ENCODE results near the gene CYSLTR2. TPM values are rescaled to one million over a fixed set of nuclear protein-coding genes. Genes with fewer than 3 reads are reported as not detected.

The CYSLTR2 gene
- total RNA-seq, 6 donors from 2014 or later = under 0.01 to 2.0 (median 1.2) TPM

- TF ChIP-seq EP300 (IDR thresholded peaks at IDR 0.05) = no peak
- TF ChIP-seq, protein P1, sequence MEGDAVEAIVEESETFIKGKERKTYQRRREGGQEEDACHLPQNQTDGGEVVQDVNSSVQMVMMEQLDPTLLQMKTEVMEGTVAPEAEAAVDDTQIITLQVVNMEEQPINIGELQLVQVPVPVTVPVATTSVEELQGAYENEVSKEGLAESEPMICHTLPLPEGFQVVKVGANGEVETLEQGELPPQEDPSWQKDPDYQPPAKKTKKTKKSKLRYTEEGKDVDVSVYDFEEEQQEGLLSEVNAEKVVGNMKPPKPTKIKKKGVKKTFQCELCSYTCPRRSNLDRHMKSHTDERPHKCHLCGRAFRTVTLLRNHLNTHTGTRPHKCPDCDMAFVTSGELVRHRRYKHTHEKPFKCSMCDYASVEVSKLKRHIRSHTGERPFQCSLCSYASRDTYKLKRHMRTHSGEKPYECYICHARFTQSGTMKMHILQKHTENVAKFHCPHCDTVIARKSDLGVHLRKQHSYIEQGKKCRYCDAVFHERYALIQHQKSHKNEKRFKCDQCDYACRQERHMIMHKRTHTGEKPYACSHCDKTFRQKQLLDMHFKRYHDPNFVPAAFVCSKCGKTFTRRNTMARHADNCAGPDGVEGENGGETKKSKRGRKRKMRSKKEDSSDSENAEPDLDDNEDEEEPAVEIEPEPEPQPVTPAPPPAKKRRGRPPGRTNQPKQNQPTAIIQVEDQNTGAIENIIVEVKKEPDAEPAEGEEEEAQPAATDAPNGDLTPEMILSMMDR (IDR thresholded peaks at IDR 0.05) = peak; percentile 51 to 58 (median 56)
- H3K27ac ChIP-seq = no peak overlapping the region
- ATAC-seq (ENCODE audit: low FRiP score in 2 of 2) (peak; percentile 71 to 87), DNase-seq (peak; percentile 43 to 86)
- H3K4me1 ChIP-seq = peaks cover 0 to 6% (median 0%) of the 10 kb centered on the region in 4 donors
- H3K27me3 ChIP-seq = no peaks in the 10 kb centered on the region
- 47 to 51% methylated on average over 15 to 16 of the region's 16 CpGs for WGBS, 2 donors
- H3K4me3 ChIP-seq = no peak overlapping the region
- no peaks in the 10 kb centered on the region for H3K36me3 ChIP-seq
- no peaks in the 10 kb centered on the region for H3K9me3 ChIP-seq
Measured at GRCh38 chr13:48731957-48732569, 78.3 kb downstream of the CYSLTR2 start.

DNA sequence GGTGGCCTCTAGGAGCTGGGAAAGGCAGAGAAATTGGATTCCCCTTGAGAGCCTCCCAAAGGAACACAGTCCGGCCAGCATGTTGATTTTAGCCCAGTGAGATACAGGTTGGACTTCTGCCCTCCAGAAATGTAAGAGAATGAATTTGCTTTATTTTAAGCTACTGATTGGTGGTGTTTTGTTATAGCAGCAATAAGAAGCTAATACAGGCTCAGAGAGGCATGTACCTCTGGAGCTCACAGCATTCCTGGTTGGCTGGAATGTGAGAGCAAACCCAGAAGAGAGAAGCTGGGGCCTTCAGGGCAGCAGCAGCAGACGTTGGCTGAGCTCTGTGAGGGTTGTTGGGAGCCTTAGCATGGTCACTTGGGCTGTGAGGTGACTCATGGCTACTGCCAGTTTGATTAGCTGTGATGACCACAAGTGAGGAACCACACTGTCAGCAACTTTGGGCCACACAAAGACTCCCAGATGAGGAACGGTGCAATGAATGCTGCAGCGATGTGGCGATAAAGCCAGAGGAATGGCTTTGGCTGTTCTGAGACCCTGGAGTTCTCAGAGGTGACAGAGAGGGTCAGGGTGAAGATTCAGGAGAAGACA, 80.1 kb downstream of the CYSLTR2 start:
- DNase-seq = peak in 1 of 2 donors; percentile 34
- no peak overlapping the region for H3K27ac ChIP-seq
- no peaks in the 10 kb centered on the region for H3K9me3 ChIP-seq
- TF ChIP-seq POLR2A (IDR thresholded peaks at IDR 0.05) (no peak), POLR2AphosphoS5 (IDR thresholded peaks at IDR 0.05) (no peak), EP300 (IDR thresholded peaks at IDR 0.05) (no peak)
- TF ChIP-seq, protein P1 (IDR thresholded peaks at IDR 0.05) = no peak
- H3K4me3 ChIP-seq = no peak overlapping the region
- peaks cover 0 to 6% (median 0%) of the 10 kb centered on the region in 4 donors for H3K4me1 ChIP-seq
- H3K27me3 ChIP-seq = no peaks in the 10 kb centered on the region
- WGBS, 2 donors = 84 to 94% methylated on average over 5 of the region's 5 CpGs
- no peaks in the 10 kb centered on the region for H3K36me3 ChIP-seq
- ATAC-seq (ENCODE audit: low FRiP score in 2 of 2) = no peak

GRCh38 chr13:48735571-48735970, 81.8 kb downstream of the CYSLTR2 start:
- Histone ChIP-seq H3K27ac (no peak overlapping the region), H3K4me1 (peaks cover 0 to 6% (median 1%) of the 10 kb centered on the region in 4 donors), H3K4me3 (no peak overlapping the region), H3K27me3 (no peaks in the 10 kb centered on the region), H3K36me3 (no peaks in the 10 kb centered on the region), H3K9me3 (no peaks in the 10 kb centered on the region)
- ATAC-seq (ENCODE audit: low FRiP score in 2 of 2) (no peak), DNase-seq (no peak)
- WGBS, 2 donors = 81% methylated on average over 3 of the region's 3 CpGs
- no peak for TF ChIP-seq EP300 (IDR thresholded peaks at IDR 0.05)
- TF ChIP-seq, protein P1 (IDR thresholded peaks at IDR 0.05) = no peak
- no peak for TF ChIP-seq POLR2AphosphoS5 (IDR thresholded peaks at IDR 0.05)

GRCh38 chr13:48737689-48738088, 84.0 kb downstream of the CYSLTR2 start:
- Histone ChIP-seq H3K27me3 (no peaks in the 10 kb centered on the region), H3K36me3 (no peaks in the 10 kb centered on the region), H3K9me3 (no peaks in the 10 kb centered on the region), H3K27ac (no peak overlapping the region), H3K4me1 (peaks cover 0 to 3% (median 0%) of the 10 kb centered on the region in 4 donors), H3K4me3 (no peak overlapping the region)
- 94 to 95% methylated on average over 1 of the region's 1 CpG for WGBS, 2 donors
- no peak for DNase-seq
- ATAC-seq (ENCODE audit: low FRiP score in 2 of 2) = no peak
- TF ChIP-seq POLR2AphosphoS5 (IDR thresholded peaks at IDR 0.05) (no peak), EP300 (IDR thresholded peaks at IDR 0.05) (no peak), POLR2A (IDR thresholded peaks at IDR 0.05) (no peak)
- TF ChIP-seq, protein P1 (IDR thresholded peaks at IDR 0.05) = no peak

- no peak for DNase-seq
- Histone ChIP-seq H3K4me1 (peaks cover 0 to 3% (median 0%) of the 10 kb centered on the region in 4 donors), H3K36me3 (no peaks in the 10 kb centered on the region), H3K27me3 (no peaks in the 10 kb centered on the region), H3K9me3 (no peaks in the 10 kb centered on the region), H3K4me3 (no peak overlapping the region), H3K27ac (no peak overlapping the region)
- 44 to 57% methylated on average over 5 to 6 of the region's 6 CpGs for WGBS, 2 donors
- ATAC-seq (ENCODE audit: low FRiP score in 2 of 2) = no peak
- no peak for TF ChIP-seq POLR2AphosphoS5 (IDR thresholded peaks at IDR 0.05)
- no peak for TF ChIP-seq EP300 (IDR thresholded peaks at IDR 0.05)
- TF ChIP-seq, protein P1 (IDR thresholded peaks at IDR 0.05) = no peak
- no peak for TF ChIP-seq POLR2A (IDR thresholded peaks at IDR 0.05)
Measured at GRCh38 chr13:48738311-48738710, 84.6 kb downstream of the CYSLTR2 start.

All from upper lobe of left lung (tissue), 6 donors.